ENCODE measurements around the gene OPRD1.

The OPRD1 gene

GRCh38 chr1:28778021-28778420 is 33.9 kb upstream of the OPRD1 start:
- no peak overlapping the region for H3K4me3 ChIP-seq (ENCODE audit: low read depth, low read length)
- TF ChIP-seq CTCF (IDR thresholded peaks at IDR 0.05; ENCODE audit: borderline replicate concordance, insufficient read depth, low read depth, low read length): no peak

- TF ChIP-seq CTCF (IDR thresholded peaks at IDR 0.05; ENCODE audit: borderline replicate concordance, insufficient read depth, low read depth, low read length): no peak
Observed at GRCh38 chr1:28779751-28780408, 32.1 kb upstream of the OPRD1 start.

GRCh38 chr1:28781305-28781704 is 30.7 kb upstream of the OPRD1 start:
- no peak overlapping the region for H3K4me3 ChIP-seq (ENCODE audit: low read depth, low read length)
- no peak for TF ChIP-seq CTCF (IDR thresholded peaks at IDR 0.05; ENCODE audit: borderline replicate concordance, insufficient read depth, low read depth, low read length)

More at GRCh38 chr1:28779751-28780408, 32.1 kb upstream of the OPRD1 start:
- no peak overlapping the region for H3K4me3 ChIP-seq (ENCODE audit: low read depth, low read length)

GRCh38 chr1:28782011-28782410 is 30.0 kb upstream of the OPRD1 start:
- no peak for TF ChIP-seq CTCF (IDR thresholded peaks at IDR 0.05; ENCODE audit: borderline replicate concordance, insufficient read depth, low read depth, low read length)
- H3K4me3 ChIP-seq (ENCODE audit: low read depth, low read length): no peak overlapping the region

- no peak overlapping the region for H3K4me3 ChIP-seq (ENCODE audit: low read depth, low read length)
- no peak for TF ChIP-seq CTCF (IDR thresholded peaks at IDR 0.05; ENCODE audit: borderline replicate concordance, insufficient read depth, low read depth, low read length)
Observed at GRCh38 chr1:28783363-28783762, 28.6 kb upstream of the OPRD1 start.

GRCh38 chr1:28789412-28789811 is 22.6 kb upstream of the OPRD1 start:
- H3K4me3 ChIP-seq (ENCODE audit: low read depth, low read length): no peak overlapping the region
- TF ChIP-seq CTCF (IDR thresholded peaks at IDR 0.05; ENCODE audit: borderline replicate concordance, insufficient read depth, low read depth, low read length): no peak

GRCh38 chr1:28789816-28790215 is 22.2 kb upstream of the OPRD1 start:
- H3K4me3 ChIP-seq (ENCODE audit: low read depth, low read length): no peak overlapping the region
- no peak for TF ChIP-seq CTCF (IDR thresholded peaks at IDR 0.05; ENCODE audit: borderline replicate concordance, insufficient read depth, low read depth, low read length)
